Astrocyte (in vitro differentiated cells and primary cell): ENCODE data around the gene RAPGEF6. TPM values are rescaled to one million over a fixed set of nuclear protein-coding genes. Genes with fewer than 3 reads are reported as not detected.

Experiments
- DNase-seq: peaks from one replicate; pipeline ENCODE4 v3.0.0-alpha.2; 2010; ENCODE audit warnings: low read depth
- FAIRE-seq: peaks from 2 replicates; lab custom pipeline; 2011; peaks lifted over from hg19 to GRCh38; lab: Jason Lieb, UNC
- H2AFZ ChIP-seq: 2 replicates; pipeline ENCODE4 v1.6.0; 2012; ENCODE audit warnings: low read depth, low read length, inconsistent platforms
- H3K27ac ChIP-seq: 2 replicates; pipeline ENCODE4 v1.5.1; 2011; ENCODE audit warnings: low read depth, low read length, inconsistent platforms
- H3K27me3 ChIP-seq: 2 replicates; pipeline ENCODE4 v1.6.0; 2011; ENCODE audit warnings: low read length, inconsistent platforms; ENCODE audit not compliant: insufficient read depth
- H3K36me3 ChIP-seq: 2 replicates; pipeline ENCODE4 v1.5.1; 2011; ENCODE audit warnings: low read length, inconsistent platforms; ENCODE audit not compliant: insufficient read depth
- H3K4me1 ChIP-seq: 2 replicates; pipeline ENCODE4 v1.5.1; 2011; ENCODE audit warnings: low read length, inconsistent platforms; ENCODE audit not compliant: insufficient read depth
- H3K4me2 ChIP-seq: 2 replicates; pipeline ENCODE4 v1.6.0; 2012; ENCODE audit warnings: low read length, inconsistent platforms
- H3K4me3 ChIP-seq: 2 replicates; pipeline ENCODE4 v1.5.1; 2011; ENCODE audit warnings: low read depth, mild to moderate bottlenecking, low read length, inconsistent platforms; ENCODE audit not compliant: insufficient read depth
- H3K79me2 ChIP-seq: 2 replicates; pipeline ENCODE4 v1.6.0; 2012; ENCODE audit warnings: mild to moderate bottlenecking, low read length, inconsistent platforms; ENCODE audit not compliant: insufficient read depth
- H3K9ac ChIP-seq: 2 replicates; pipeline ENCODE4 v1.6.0; 2012; ENCODE audit warnings: mild to moderate bottlenecking, low read length, inconsistent platforms
- H3K9me3 ChIP-seq: 2 replicates; pipeline ENCODE4 v1.5.1; 2012; ENCODE audit warnings: low read depth, mild to moderate bottlenecking, low read length, inconsistent platforms; ENCODE audit not compliant: insufficient read depth
- H4K20me1 ChIP-seq: 2 replicates; pipeline ENCODE4 v1.6.0; 2012; ENCODE audit warnings: low read length, inconsistent platforms; ENCODE audit not compliant: insufficient read depth
- H3K27ac Mint-ChIP-seq: one replicate; pipeline ENCODE4 v1.8.0; 2021; ENCODE audit warnings: mild to moderate bottlenecking, mixed read lengths; ENCODE audit not compliant: unreplicated experiment
- H3K27me3 Mint-ChIP-seq: one replicate; pipeline ENCODE4 v1.8.0; 2021; ENCODE audit warnings: low read depth, mixed read lengths; ENCODE audit not compliant: unreplicated experiment
- H3K36me3 Mint-ChIP-seq: one replicate; pipeline ENCODE4 v1.8.0; 2021; ENCODE audit warnings: low read depth, mixed read lengths; ENCODE audit not compliant: unreplicated experiment
- H3K4me1 Mint-ChIP-seq: one replicate; pipeline ENCODE4 v1.8.0; 2021; ENCODE audit warnings: low read depth, mixed read lengths; ENCODE audit not compliant: unreplicated experiment
- H3K4me3 Mint-ChIP-seq: one replicate; pipeline ENCODE4 v1.8.0; 2021; ENCODE audit warnings: mild to moderate bottlenecking, moderate library complexity, mixed read lengths; ENCODE audit not compliant: unreplicated experiment
- H3K9me3 Mint-ChIP-seq: one replicate; pipeline ENCODE4 v1.8.0; 2021; ENCODE audit warnings: mild to moderate bottlenecking, mixed read lengths; ENCODE audit not compliant: unreplicated experiment
- EZH2 ChIP-seq: IDR thresholded peaks from 2 replicates; pipeline ENCODE4 v1.6.1; 2012; ENCODE audit warnings: mild to moderate bottlenecking, low read length, inconsistent platforms; ENCODE audit not compliant: insufficient read depth
- total RNA-seq: library from RNA; stranded (reverse); gene quantifications from 2 replicates; pipeline ENCODE4 v1.2.1, GENCODE V29; 2021
- TF ChIP-seq, protein P1 (sequence below): IDR thresholded peaks from 2 replicates; pipeline ENCODE4 v1.5.1; 2011; ENCODE audit warnings: low read depth, mild to moderate bottlenecking, inconsistent platforms, low read length, moderate library complexity; ENCODE audit not compliant: insufficient read depth

The RAPGEF6 gene
- total RNA-seq, 1 donor from 2014 or later, result 14.9 TPM

- FAIRE-seq, result no peak
Measured at GRCh38 chr5:131641494-131641893, 6.5 kb upstream of the RAPGEF6 start.

GRCh38 chr5:131640043-131640856 is 5.2 kb upstream of the RAPGEF6 start:
- no peak for TF ChIP-seq EZH2
- TF ChIP-seq, protein P1, sequence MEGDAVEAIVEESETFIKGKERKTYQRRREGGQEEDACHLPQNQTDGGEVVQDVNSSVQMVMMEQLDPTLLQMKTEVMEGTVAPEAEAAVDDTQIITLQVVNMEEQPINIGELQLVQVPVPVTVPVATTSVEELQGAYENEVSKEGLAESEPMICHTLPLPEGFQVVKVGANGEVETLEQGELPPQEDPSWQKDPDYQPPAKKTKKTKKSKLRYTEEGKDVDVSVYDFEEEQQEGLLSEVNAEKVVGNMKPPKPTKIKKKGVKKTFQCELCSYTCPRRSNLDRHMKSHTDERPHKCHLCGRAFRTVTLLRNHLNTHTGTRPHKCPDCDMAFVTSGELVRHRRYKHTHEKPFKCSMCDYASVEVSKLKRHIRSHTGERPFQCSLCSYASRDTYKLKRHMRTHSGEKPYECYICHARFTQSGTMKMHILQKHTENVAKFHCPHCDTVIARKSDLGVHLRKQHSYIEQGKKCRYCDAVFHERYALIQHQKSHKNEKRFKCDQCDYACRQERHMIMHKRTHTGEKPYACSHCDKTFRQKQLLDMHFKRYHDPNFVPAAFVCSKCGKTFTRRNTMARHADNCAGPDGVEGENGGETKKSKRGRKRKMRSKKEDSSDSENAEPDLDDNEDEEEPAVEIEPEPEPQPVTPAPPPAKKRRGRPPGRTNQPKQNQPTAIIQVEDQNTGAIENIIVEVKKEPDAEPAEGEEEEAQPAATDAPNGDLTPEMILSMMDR, result no peak
- Histone ChIP-seq H3K9ac (no peak overlapping the region), H3K27ac (no peak overlapping the region), H3K4me2 (no peak overlapping the region), H3K4me3 (no peak overlapping the region), H3K79me2 (no peaks in the 10 kb centered on the region), H4K20me1 (no peaks in the 10 kb centered on the region), H2AFZ (no peak overlapping the region), H3K27me3 (no peaks in the 10 kb centered on the region), H3K36me3 (no peaks in the 10 kb centered on the region), H3K4me1 (peaks cover 7% of the 10 kb centered on the region), H3K9me3 (no peaks in the 10 kb centered on the region)
- DNase-seq, result peak; percentile 28
- no peak for FAIRE-seq
- no peak overlapping the region for H3K4me3 Mint-ChIP-seq
- no peak overlapping the region for H3K27ac Mint-ChIP-seq
- H3K36me3 Mint-ChIP-seq, result peaks cover 5% of the 10 kb centered on the region
- H3K4me1 Mint-ChIP-seq, result peaks cover 16% of the 10 kb centered on the region
- no peaks in the 10 kb centered on the region for H3K27me3 Mint-ChIP-seq
- H3K9me3 Mint-ChIP-seq, result no peaks in the 10 kb centered on the region

More at GRCh38 chr5:131641494-131641893, 6.5 kb upstream of the RAPGEF6 start:
- H3K27me3 Mint-ChIP-seq, result no peaks in the 10 kb centered on the region
- DNase-seq, result no peak
- Histone ChIP-seq H3K4me2 (no peak overlapping the region), H3K9ac (no peak overlapping the region), H2AFZ (no peak overlapping the region), H3K27ac (no peak overlapping the region), H3K4me3 (no peak overlapping the region), H4K20me1 (no peaks in the 10 kb centered on the region), H3K27me3 (no peaks in the 10 kb centered on the region), H3K4me1 (peaks cover under 1% of the 10 kb centered on the region), H3K79me2 (no peaks in the 10 kb centered on the region), H3K36me3 (peaks cover 2% of the 10 kb centered on the region), H3K9me3 (no peaks in the 10 kb centered on the region)
- no peak overlapping the region for H3K4me3 Mint-ChIP-seq
- peaks cover 5% of the 10 kb centered on the region for H3K36me3 Mint-ChIP-seq
- H3K9me3 Mint-ChIP-seq, result no peaks in the 10 kb centered on the region
- H3K27ac Mint-ChIP-seq, result no peak overlapping the region
- H3K4me1 Mint-ChIP-seq, result peaks cover 12% of the 10 kb centered on the region
- no peak for TF ChIP-seq EZH2
- TF ChIP-seq, protein P1, result no peak

DNA sequence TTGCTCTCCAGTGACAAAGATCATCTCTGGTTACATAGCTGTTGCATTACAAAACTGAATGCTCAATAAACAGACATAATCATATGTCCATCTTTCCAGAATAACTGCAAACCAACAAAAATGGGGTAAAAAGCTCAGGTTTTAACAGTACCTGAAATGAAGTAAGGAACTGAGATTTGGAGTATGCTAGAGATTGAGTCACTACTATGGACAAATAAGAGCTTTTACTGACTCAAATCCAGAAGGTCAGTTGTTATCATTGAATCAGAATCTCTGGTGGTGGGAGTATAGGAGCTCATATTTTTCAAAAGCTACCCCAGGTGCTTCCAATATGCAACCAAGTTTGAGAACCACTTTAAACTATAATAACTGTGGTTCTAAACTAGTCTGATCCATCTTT is 4.1 kb upstream of the RAPGEF6 start:
- Histone ChIP-seq H3K9me3 (no peaks in the 10 kb centered on the region), H3K36me3 (no peaks in the 10 kb centered on the region), H3K4me1 (peaks cover 7% of the 10 kb centered on the region), H3K27me3 (no peaks in the 10 kb centered on the region), H2AFZ (no peak overlapping the region), H3K9ac (no peak overlapping the region), H4K20me1 (no peaks in the 10 kb centered on the region), H3K4me2 (no peak overlapping the region), H3K27ac (no peak overlapping the region), H3K79me2 (peaks cover 8% of the 10 kb centered on the region), H3K4me3 (no peak overlapping the region)
- H3K36me3 Mint-ChIP-seq, result peaks cover 5% of the 10 kb centered on the region
- H3K27me3 Mint-ChIP-seq, result no peaks in the 10 kb centered on the region
- no peaks in the 10 kb centered on the region for H3K9me3 Mint-ChIP-seq
- TF ChIP-seq, protein P1, result no peak
- TF ChIP-seq EZH2, result no peak
- H3K27ac Mint-ChIP-seq, result no peak overlapping the region
- DNase-seq (no peak), FAIRE-seq (no peak)
- no peak overlapping the region for H3K4me3 Mint-ChIP-seq
- H3K4me1 Mint-ChIP-seq, result peaks cover 8% of the 10 kb centered on the region
